Stimulated activated CD4-positive, alpha-beta T cell treated with anti-CD3 and anti-CD28 coated beads, Interleukin-1b, Interleukin-23, amount 100 ng/mL, for 4 hours (primary cell): ENCODE measurements around the gene PTGFRN.
A peak's percentile ranks its signal among the peaks of the same experiment; 100 is the strongest.
"Not testable (repeated sequence)": the region's sequence is repeated elsewhere in the genome, so short reads cannot be mapped to it uniquely, and the experiment has no call there.

ENCODE experiments used
- DNase-seq, 2 donors: peaks; one replicate each; pipeline ENCODE4 v3.0.0-alpha.2; 2020; ENCODE audit warnings: low read depth in 2 of 2

The PTGFRN gene

GRCh38 chr1:116909512-116910378 is at the start of gene PTGFRN:
Gene PTGFRN (plus strand): TSS chr1:116909916. CDS start chr1:116910204, 288 bp downstream.
- DNase-seq = peak; percentile 8 to 32

GRCh38 chr1:116860167-116860566 is 49.5 kb upstream of the PTGFRN start:
- not testable (repeated sequence) for DNase-seq

GRCh38 chr1:116861137-116861536 is 48.6 kb upstream of the PTGFRN start:
- DNase-seq = no peak

GRCh38 chr1:116863031-116863430 is 46.7 kb upstream of the PTGFRN start:
- DNase-seq = not testable (repeated sequence)

- DNase-seq = not testable (repeated sequence)
Measured at GRCh38 chr1:116866478-116866877, 43.2 kb upstream of the PTGFRN start.

- DNase-seq = no peak
Measured at GRCh38 chr1:116868385-116868784, 41.3 kb upstream of the PTGFRN start.

- DNase-seq = no peak
Measured at GRCh38 chr1:116869611-116870010, 40.1 kb upstream of the PTGFRN start.

GRCh38 chr1:116870300-116870699 is 39.4 kb upstream of the PTGFRN start:
- no peak for DNase-seq

GRCh38 chr1:116871779-116872146 is 38.0 kb upstream of the PTGFRN start:
- no peak for DNase-seq

GRCh38 chr1:116873680-116874271 is 35.9 kb upstream of the PTGFRN start:
- no peak for DNase-seq

GRCh38 chr1:116874733-116875249 is 34.9 kb upstream of the PTGFRN start:
- DNase-seq = no peak

GRCh38 chr1:116875391-116875790 is 34.3 kb upstream of the PTGFRN start:
- DNase-seq = no peak

GRCh38 chr1:116875946-116876345 is 33.8 kb upstream of the PTGFRN start:
- not testable (repeated sequence) for DNase-seq

GRCh38 chr1:116877141-116877818 is 32.4 kb upstream of the PTGFRN start:
- no peak for DNase-seq

- no peak for DNase-seq
Measured at GRCh38 chr1:116878804-116879477, 30.8 kb upstream of the PTGFRN start.

GRCh38 chr1:116879478-116880133 is 30.1 kb upstream of the PTGFRN start:
- DNase-seq = no peak

- no peak for DNase-seq
Measured at GRCh38 chr1:116880917-116881316, 28.8 kb upstream of the PTGFRN start.

GRCh38 chr1:116881879-116882520 is 27.7 kb upstream of the PTGFRN start:
- no peak for DNase-seq

GRCh38 chr1:116882866-116883265 is 26.9 kb upstream of the PTGFRN start:
- DNase-seq = no peak

GRCh38 chr1:116886291-116886878 is 23.3 kb upstream of the PTGFRN start:
- no peak for DNase-seq
